ENCODE measurements around the gene CDH4. TPM values are rescaled to one million over a fixed set of nuclear protein-coding genes. Genes with fewer than 3 reads are reported as not detected.

CDH4 gene
- total RNA-seq, 1 experiment from 2014 or later, result 25.0 TPM

DNA sequence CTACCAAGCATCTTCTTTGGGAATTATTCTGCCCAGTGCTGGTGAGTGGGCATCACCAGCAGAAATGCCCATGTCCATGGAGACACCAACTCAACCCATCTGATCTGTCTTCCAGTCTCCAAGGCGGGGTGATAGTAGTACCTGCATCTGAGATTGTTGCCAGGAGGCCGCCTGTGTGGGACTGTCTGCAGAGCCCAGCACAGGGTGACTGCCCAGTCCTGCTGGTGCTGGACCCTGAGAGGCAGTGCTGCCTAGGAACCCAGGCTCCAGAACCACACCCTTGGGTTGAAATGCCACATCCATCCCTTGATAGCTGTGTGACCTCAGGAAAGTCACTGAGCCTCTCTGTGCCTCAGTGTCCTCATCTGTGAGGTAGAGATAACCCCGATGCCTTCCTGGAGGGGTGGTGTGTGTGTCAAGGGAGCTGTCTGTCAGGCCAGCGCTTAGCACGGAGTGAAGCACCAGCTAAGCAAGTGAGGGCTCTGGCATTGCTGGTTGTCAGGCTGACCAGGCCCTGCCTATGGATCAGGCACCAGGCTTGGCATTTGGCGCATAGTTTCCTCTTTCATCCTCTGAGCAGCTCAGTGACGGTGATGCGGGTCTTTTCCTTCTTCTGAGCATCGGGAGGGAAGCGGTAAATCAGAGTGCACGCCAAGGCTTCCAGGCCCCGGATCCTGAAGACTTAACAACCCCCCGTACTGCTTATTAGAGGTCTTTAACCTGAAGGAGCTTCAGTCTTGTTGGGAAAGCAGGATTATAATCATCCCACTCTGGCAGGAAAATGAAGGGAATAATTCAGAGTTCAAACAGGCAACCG is 268.2 kb downstream of the CDH4 start:
- intact Hi-C loops (cut with micrococcal nuclease), result no loop called here
- Mint-ChIP-seq H3K9me3 (ENCODE audit: unreplicated experiment) (peaks cover 11% of the 10 kb centered on the region), H3K4me1 (ENCODE audit: insufficient read depth, unreplicated experiment) (no peaks in the 10 kb centered on the region), H3K36me3 (ENCODE audit: insufficient read depth, unreplicated experiment) (no peaks in the 10 kb centered on the region), H3K4me3 (ENCODE audit: unreplicated experiment) (no peak overlapping the region), H3K27me3 (ENCODE audit: insufficient read depth, unreplicated experiment) (no peaks in the 10 kb centered on the region), H3K27ac (ENCODE audit: low read depth, unreplicated experiment) (no peak overlapping the region)
- DNase-seq (ENCODE audit: unreplicated experiment), result no peak
- POLR2A ChIA-PET, result interaction anchor here (0.5 to 1.1 kb wide), 2 partner anchors 13 to 65 kb away, joined by 3 read pairs; no protein-coding TSS in a partner anchor
- CTCF ChIA-PET, result no interaction called here
- TF ChIP-seq, protein P1, sequence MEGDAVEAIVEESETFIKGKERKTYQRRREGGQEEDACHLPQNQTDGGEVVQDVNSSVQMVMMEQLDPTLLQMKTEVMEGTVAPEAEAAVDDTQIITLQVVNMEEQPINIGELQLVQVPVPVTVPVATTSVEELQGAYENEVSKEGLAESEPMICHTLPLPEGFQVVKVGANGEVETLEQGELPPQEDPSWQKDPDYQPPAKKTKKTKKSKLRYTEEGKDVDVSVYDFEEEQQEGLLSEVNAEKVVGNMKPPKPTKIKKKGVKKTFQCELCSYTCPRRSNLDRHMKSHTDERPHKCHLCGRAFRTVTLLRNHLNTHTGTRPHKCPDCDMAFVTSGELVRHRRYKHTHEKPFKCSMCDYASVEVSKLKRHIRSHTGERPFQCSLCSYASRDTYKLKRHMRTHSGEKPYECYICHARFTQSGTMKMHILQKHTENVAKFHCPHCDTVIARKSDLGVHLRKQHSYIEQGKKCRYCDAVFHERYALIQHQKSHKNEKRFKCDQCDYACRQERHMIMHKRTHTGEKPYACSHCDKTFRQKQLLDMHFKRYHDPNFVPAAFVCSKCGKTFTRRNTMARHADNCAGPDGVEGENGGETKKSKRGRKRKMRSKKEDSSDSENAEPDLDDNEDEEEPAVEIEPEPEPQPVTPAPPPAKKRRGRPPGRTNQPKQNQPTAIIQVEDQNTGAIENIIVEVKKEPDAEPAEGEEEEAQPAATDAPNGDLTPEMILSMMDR (IDR thresholded peaks at IDR 0.05; ENCODE audit: unreplicated experiment), result no peak
- BruUV-seq (replicated peaks), result no TSS peak

DNA sequence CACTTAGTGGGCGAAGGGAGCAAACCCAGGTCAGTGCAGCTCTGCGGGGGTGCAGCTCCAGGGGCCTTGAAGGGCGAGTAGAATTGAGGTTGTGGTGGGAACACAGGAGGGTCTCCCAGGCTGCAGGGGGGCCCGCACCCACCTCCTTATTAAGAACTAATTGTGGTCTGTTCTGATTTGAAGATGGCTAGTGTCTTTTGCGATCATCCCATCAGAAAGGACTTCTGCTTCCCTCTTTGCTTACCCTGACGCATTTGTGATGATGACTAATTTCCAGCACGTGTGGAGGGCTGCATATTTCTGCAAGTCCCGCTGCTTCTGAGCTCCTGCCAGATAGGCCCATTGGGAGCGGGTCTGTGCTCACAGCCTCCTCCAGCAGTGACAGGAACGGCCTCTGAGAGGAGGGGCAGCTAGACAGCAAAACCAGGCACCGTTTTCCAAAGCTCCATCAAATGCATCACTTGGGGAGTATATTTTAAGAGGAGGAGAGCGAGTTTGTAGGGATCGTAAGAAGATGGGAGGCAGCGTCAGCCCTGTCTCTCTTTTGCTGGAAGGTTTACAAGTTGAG is 268.9 kb downstream of the CDH4 start:
- Mint-ChIP-seq H3K9me3 (ENCODE audit: unreplicated experiment) (peaks cover 11% of the 10 kb centered on the region), H3K36me3 (ENCODE audit: insufficient read depth, unreplicated experiment) (no peaks in the 10 kb centered on the region), H3K4me3 (ENCODE audit: unreplicated experiment) (no peak overlapping the region), H3K27ac (ENCODE audit: low read depth, unreplicated experiment) (no peak overlapping the region), H3K4me1 (ENCODE audit: insufficient read depth, unreplicated experiment) (no peaks in the 10 kb centered on the region), H3K27me3 (ENCODE audit: insufficient read depth, unreplicated experiment) (no peaks in the 10 kb centered on the region)
- ChIA-PET POLR2A (interaction anchor here (1.1 kb wide), 1 partner anchor 14 kb away, joined by 3 read pairs; no protein-coding TSS in a partner anchor), CTCF (no interaction called here)
- intact Hi-C loops (cut with micrococcal nuclease), result no loop called here
- TF ChIP-seq, protein P1 (IDR thresholded peaks at IDR 0.05; ENCODE audit: unreplicated experiment), result no peak
- no TSS peak for BruUV-seq (replicated peaks)
- DNase-seq (ENCODE audit: unreplicated experiment), result peak; percentile 36

DNA sequence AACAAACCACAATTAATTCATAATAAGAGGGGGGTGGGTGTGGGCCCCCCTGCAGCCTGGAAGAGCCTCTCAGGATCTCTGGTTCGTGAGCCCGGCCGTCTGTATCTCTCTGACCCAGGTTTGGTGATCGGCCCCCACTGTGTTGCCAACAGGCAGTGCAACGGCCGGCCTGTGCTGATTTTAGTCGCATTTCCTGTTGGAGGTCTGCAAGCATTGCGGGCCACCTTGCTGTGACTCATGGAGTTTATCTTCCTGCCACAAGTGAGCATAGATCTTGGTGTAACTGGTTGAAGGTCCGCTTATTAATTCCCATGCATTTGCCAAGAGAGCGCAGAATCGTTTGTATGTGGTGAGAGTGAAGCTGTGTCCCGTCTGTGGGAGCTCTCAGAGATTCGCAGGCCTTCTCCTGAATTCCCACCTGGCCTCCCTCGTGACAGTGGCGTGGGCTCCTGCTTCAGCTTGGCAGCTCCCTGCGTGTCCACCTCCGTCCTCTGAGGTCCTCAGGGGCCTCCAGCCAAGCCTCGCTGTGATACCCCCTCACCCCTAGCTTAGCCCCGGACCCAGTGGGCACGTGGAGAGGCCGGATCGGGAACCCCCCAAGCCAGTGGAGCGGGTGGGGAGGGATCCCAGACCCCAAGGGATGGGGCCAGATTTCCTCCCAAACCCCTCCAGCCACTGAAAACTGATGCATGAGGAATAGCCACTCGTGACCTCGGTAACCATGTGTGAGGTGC is 269.8 kb downstream of the CDH4 start:
- Mint-ChIP-seq H3K27me3 (ENCODE audit: insufficient read depth, unreplicated experiment) (no peaks in the 10 kb centered on the region), H3K27ac (ENCODE audit: low read depth, unreplicated experiment) (no peak overlapping the region), H3K4me3 (ENCODE audit: unreplicated experiment) (no peak overlapping the region), H3K9me3 (ENCODE audit: unreplicated experiment) (peaks cover 11% of the 10 kb centered on the region), H3K36me3 (ENCODE audit: insufficient read depth, unreplicated experiment) (no peaks in the 10 kb centered on the region), H3K4me1 (ENCODE audit: insufficient read depth, unreplicated experiment) (no peaks in the 10 kb centered on the region)
- intact Hi-C loops (cut with micrococcal nuclease), result no loop called here
- no TSS peak for BruUV-seq (replicated peaks)
- ChIA-PET CTCF (interaction anchor here (1.4 kb wide), 1 partner anchor 9 kb away, joined by 3 read pairs; no protein-coding TSS in a partner anchor), POLR2A (interaction anchor here (0.7 kb wide), 2 partner anchors 16 to 50 kb away, joined by 3 read pairs; no protein-coding TSS in a partner anchor)
- DNase-seq (ENCODE audit: unreplicated experiment), result no peak
- TF ChIP-seq, protein P1 (IDR thresholded peaks at IDR 0.05; ENCODE audit: unreplicated experiment), result no peak

Measured in MCF 10A (cell line).